ENCODE data around the gene TMED7.

The TMED7 gene

DNA sequence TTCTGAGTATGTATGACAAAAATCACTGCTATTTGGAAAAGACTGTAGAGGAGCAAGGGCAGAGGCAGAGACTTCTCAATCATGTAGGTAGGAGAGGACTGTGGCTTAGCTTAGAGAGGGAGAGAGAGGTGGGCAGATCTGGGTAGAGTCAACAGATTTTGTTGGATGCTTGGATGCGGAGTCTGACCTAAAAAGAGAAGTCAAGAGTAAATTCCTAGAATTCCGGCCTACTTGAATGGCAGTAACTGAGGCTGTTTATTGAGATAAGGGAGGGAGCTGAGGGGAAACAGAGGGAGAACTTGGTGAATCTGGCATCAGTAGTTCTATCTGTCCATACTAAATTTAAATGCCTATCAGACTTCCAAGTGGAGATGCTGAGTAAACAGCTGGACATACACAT lies 25.9 kb downstream of the TMED7 start:
- no peak for DNase-seq (ENCODE audit: low read depth)
- no peak overlapping the region for H3K4me3 ChIP-seq (ENCODE audit: low read length)
- TF ChIP-seq, protein P1, sequence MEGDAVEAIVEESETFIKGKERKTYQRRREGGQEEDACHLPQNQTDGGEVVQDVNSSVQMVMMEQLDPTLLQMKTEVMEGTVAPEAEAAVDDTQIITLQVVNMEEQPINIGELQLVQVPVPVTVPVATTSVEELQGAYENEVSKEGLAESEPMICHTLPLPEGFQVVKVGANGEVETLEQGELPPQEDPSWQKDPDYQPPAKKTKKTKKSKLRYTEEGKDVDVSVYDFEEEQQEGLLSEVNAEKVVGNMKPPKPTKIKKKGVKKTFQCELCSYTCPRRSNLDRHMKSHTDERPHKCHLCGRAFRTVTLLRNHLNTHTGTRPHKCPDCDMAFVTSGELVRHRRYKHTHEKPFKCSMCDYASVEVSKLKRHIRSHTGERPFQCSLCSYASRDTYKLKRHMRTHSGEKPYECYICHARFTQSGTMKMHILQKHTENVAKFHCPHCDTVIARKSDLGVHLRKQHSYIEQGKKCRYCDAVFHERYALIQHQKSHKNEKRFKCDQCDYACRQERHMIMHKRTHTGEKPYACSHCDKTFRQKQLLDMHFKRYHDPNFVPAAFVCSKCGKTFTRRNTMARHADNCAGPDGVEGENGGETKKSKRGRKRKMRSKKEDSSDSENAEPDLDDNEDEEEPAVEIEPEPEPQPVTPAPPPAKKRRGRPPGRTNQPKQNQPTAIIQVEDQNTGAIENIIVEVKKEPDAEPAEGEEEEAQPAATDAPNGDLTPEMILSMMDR (conservative IDR thresholded peaks at IDR 0.05; ENCODE audit: low read length) = no peak

DNA sequence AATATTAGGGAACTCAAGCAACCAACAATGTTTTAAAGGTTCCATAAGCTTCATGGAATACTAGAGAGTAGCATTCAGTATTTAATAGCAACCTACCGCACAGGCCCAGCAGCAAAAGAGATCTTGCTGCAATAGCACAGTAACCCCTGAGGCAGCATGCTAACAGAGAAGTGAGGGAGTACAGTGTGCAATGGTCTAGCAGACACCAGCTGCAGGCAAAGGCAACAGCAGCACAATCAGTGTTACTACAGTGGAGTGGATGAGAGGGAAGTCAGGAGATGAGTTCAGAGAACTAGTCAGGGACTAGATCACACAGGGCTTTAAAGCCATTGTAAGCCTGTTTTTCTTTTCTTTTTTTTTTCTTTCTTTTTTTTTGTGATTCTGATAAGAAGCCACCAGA lies 26.3 kb downstream of the TMED7 start:
- TF ChIP-seq, protein P1 (conservative IDR thresholded peaks at IDR 0.05; ENCODE audit: low read length) = 0 out of 2 replicates have a peak, but pooled peaks have one; percentile 7
- peak; percentile 69 for DNase-seq (ENCODE audit: low read depth)

DNA sequence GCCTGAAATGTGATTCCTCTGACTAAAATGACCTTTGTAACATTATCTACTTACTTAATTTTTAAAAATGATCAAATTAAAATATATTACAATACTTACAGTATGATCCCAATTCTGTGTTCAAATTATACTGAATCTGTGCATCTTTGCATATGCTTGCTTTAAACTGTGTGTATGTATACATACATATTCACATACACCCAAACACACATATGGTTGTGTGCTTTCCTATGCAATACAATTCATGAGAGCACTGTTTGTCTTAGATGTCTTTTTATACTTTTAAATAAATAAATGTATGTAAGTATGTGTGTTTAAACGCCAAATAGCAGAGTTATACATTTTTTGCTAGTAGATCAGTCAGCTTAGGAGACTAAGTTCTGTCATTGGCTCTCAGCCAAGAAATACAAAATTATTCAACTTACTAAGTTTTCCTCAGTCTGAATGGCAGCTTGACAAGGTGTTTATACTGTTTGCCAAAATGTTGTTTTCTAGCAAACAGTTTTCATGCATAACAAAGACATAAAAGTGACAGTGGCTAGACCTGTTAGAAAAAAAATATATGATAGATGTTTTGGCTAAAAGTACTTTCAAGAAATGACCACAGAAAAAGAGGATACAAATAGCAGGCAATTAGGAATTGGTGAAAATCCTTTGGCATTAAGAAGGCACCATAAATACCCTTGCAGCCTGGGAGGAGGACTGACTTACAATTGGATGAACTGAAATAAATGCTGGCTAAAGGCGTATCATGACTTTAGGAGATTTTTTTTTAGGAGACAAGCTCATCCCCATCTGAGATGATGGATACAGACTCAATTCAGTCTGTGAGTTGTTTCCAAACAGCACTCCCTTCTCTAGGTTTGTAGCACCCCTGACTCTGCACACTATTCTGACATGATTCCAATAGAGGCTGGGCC lies 31.4 kb downstream of the TMED7 start:
- TF ChIP-seq, protein P1 (conservative IDR thresholded peaks at IDR 0.05; ENCODE audit: low read length) = no peak
- no peak for DNase-seq (ENCODE audit: low read depth)

More for the DNA sequence above, 26.3 kb downstream of the TMED7 start:
- H3K4me3 ChIP-seq (ENCODE audit: low read length) = peak overlapping the region; percentile 22; the same call in 1 of the 2 replicates

DNA sequence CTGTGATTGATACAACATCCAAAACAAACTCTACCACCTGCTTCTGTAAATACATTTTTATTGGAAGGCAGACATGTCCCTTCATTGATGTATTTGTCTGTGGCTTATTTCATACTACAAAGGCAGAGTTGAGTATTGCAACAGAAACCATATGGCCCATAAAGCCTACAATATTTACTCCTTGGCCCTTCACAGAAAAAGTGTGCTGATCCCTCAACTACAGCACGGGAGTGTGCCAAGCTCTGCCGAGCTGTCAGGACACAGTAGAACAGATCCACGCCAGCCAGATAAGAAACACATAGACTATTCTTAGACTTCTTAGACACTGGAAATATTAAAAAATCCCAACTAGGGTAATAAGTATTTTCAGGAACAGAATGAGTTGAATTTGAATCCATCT lies 36.8 kb downstream of the TMED7 start:
- DNase-seq (ENCODE audit: low read depth) = no peak
- TF ChIP-seq, protein P1 (conservative IDR thresholded peaks at IDR 0.05; ENCODE audit: low read length) = no peak
- no peak overlapping the region for H3K4me3 ChIP-seq (ENCODE audit: low read length)

More for the DNA sequence above, 31.4 kb downstream of the TMED7 start:
- H3K4me3 ChIP-seq (ENCODE audit: low read length) = no peak overlapping the region

DNA sequence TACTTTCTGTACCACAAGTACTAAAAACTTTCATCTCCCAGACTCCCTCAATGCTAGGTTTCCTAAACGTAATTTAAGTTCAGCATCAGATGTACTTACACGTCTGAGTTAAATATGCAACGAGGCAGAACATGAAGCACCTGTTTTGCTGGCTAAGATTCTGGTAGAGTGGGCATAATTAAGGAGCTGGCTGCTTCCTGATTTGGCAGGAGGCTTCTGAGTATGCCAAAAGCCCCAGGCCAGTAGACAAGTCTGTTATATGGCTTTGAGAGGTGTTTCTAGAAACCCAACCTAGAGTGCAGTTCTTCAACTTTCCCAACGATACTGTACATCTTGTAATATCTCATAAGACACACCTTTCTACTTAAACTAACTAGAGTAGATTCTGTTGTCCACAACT lies 37.2 kb downstream of the TMED7 start:
- H3K4me3 ChIP-seq (ENCODE audit: low read length) = no peak overlapping the region
- TF ChIP-seq, protein P1 (conservative IDR thresholded peaks at IDR 0.05; ENCODE audit: low read length) = no peak
- DNase-seq (ENCODE audit: low read depth) = no peak

DNA sequence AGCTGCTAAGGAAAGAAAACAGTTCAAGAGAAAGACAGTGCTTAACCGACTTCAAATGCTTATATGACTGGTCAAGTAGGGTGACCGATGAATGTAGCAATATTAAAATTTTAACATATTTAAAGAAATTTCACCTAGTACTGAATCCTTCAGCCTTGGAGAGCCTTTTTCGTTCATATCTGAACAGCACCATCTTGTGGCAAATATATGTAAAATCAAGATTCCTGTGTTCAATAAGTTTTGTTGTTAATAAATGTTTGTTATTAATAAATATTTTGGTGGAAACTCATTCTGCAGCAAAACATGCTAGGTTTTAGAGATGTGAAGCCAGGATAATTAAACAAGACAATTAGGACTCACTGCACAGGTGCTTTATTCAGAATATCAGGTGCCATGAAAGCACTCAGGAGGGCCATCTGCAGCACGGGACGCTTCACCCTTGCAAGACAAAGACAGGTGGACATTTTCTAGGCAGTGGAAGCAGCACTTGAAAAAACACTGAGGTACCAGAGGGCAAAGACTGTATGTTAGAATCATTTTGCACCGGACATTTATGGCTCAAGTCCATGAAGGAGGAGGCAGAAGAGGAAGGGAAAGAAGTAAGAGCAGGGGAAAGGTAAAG lies 39.2 kb downstream of the TMED7 start:
- no peak overlapping the region for H3K4me3 ChIP-seq (ENCODE audit: low read length)
- peak; percentile 56 for DNase-seq (ENCODE audit: low read depth)
- TF ChIP-seq, protein P1 (conservative IDR thresholded peaks at IDR 0.05; ENCODE audit: low read length) = peak; percentile 58

All from AG10803 (cell line).